ENCODE data around the gene BMPER.

DNA sequence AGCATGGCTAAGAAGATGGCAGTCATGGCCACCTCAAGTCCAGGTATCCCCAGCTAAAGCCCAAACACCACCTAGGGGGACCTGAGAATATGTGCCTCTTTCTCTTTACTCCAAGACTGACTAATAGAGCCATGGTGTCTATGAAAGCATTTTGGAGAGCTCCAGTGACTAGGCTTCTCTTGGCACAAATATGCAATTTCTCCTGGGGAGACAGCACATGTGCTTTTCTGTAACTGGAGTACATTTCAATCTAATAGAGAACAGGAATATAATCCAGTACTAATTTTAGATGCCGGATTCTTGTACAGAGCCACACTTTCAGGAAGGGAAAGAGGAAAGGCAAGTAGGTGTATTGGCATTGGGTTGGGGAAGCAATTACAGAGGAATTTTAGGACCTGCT lies 260.1 kb downstream of the BMPER start:
- TF ChIP-seq EZH2 (IDR thresholded peaks at IDR 0.05; ENCODE audit: insufficient read depth, poor library complexity, severe bottlenecking) = no peak
- TF ChIP-seq EZH2phosphoT487 (IDR thresholded peaks at IDR 0.05; ENCODE audit: insufficient read depth, low read depth) = no peak
